SJSA1 (cell line): ENCODE results near the gene HTR3B. TPM values are rescaled to one million over a fixed set of nuclear protein-coding genes. Genes with fewer than 3 reads are reported as not detected.

Source experiments
- DNase-seq, 2 experiments: peaks; one replicate each; pipeline ENCODE4 v3.0.0-alpha.2; 2015 to 2020; ENCODE audit warnings: low spot score in 2 of 2, low read depth in 1 of 2
- H3K27ac ChIP-seq: fragments of 250-450 bp; sonication (Bioruptor Pico); 2 replicates; pipeline ENCODE4 v1.5.1; 2020; ENCODE audit warnings: mild to moderate bottlenecking, moderate library complexity
- H3K27me3 ChIP-seq: fragments of 250-450 bp; sonication (Bioruptor Pico); replicated peaks from 2 replicates; pipeline ENCODE4 v1.5.1; 2020; ENCODE audit warnings: mild to moderate bottlenecking, moderate library complexity
- H3K36me3 ChIP-seq: fragments of 250-450 bp; sonication (Bioruptor Pico); 2 replicates; pipeline ENCODE4 v1.5.1; 2020; ENCODE audit warnings: mild to moderate bottlenecking
- H3K4me1 ChIP-seq: fragments of 250-450 bp; sonication (Bioruptor Pico); replicated peaks from 2 replicates; pipeline ENCODE4 v1.6.1; 2021; ENCODE audit warnings: mild to moderate bottlenecking
- H3K4me3 ChIP-seq: fragments of 250-450 bp; sonication (Bioruptor Pico); 2 replicates; pipeline ENCODE4 v1.5.1; 2020; ENCODE audit warnings: mild to moderate bottlenecking
- H3K9me3 ChIP-seq: fragments of 250-450 bp; sonication (Bioruptor Pico); replicated peaks from 2 replicates; pipeline ENCODE4 v1.5.1; 2020; ENCODE audit warnings: mild to moderate bottlenecking
- total RNA-seq: library from RNA; depleted of rRNA; stranded (reverse); fragments of >200 nt; shearing (Covaris generic); gene quantifications from 2 replicates; pipeline ENCODE4 v1.2.3, GENCODE V29; 2014

Gene HTR3B
- total RNA-seq, 1 experiment from 2014 or later = not detected

GRCh38 chr11:113974741-113975470 lies 70.3 kb downstream of the HTR3B start, which contains the start of gene HTR3A:
HTR3A (plus strand) TSS chr11:113975108; CDS start chr11:113975326, 218 bp downstream.
- no peaks in the 10 kb centered on the region for H3K9me3 ChIP-seq
- no peaks in the 10 kb centered on the region for H3K4me1 ChIP-seq
- H3K36me3 ChIP-seq = no peaks in the 10 kb centered on the region
- no peak for DNase-seq
- H3K27me3 ChIP-seq = no peaks in the 10 kb centered on the region
- H3K27ac ChIP-seq = no peak within 1 kb of the TSS
- H3K4me3 ChIP-seq = no peak within 1 kb of the TSS

DNA sequence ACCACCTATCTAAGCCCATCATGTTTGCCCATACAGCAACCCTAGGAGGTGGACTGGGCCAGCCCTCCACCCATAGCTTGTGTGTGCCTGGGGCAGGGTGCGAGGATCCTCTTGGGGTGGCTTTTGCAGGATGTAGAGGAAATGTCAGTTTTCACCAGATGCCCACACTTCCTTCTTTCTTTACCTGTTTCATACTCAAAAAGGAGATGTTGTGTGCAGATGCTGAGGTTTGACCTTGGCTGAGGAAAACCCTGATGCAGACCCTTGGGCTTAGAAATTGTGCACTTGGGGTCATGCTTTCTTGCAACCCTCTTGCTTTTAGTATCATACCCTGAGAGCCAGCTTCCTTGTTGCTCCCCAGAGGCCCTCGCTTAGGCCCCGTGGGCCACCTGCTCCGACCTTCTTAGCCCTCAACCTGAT lies 72.5 kb downstream of the HTR3B start:
- Histone ChIP-seq H3K27me3 (no peaks in the 10 kb centered on the region), H3K27ac (no peak overlapping the region), H3K36me3 (no peaks in the 10 kb centered on the region), H3K9me3 (no peaks in the 10 kb centered on the region), H3K4me3 (no peak overlapping the region), H3K4me1 (no peaks in the 10 kb centered on the region)
- no peak for DNase-seq

GRCh38 chr11:113977701-113978100 lies 73.1 kb downstream of the HTR3B start:
- DNase-seq = no peak
- Histone ChIP-seq H3K27me3 (no peaks in the 10 kb centered on the region), H3K36me3 (no peaks in the 10 kb centered on the region)

GRCh38 chr11:113979431-113979830 lies 74.8 kb downstream of the HTR3B start:
- Histone ChIP-seq H3K36me3 (no peaks in the 10 kb centered on the region), H3K4me1 (no peaks in the 10 kb centered on the region), H3K9me3 (no peaks in the 10 kb centered on the region), H3K27me3 (no peaks in the 10 kb centered on the region), H3K4me3 (no peak overlapping the region), H3K27ac (no peak overlapping the region)
- no peak for DNase-seq

More at GRCh38 chr11:113977701-113978100, 73.1 kb downstream of the HTR3B start:
- no peaks in the 10 kb centered on the region for H3K4me1 ChIP-seq
- no peaks in the 10 kb centered on the region for H3K9me3 ChIP-seq
- no peak overlapping the region for H3K27ac ChIP-seq
- no peak overlapping the region for H3K4me3 ChIP-seq

DNA sequence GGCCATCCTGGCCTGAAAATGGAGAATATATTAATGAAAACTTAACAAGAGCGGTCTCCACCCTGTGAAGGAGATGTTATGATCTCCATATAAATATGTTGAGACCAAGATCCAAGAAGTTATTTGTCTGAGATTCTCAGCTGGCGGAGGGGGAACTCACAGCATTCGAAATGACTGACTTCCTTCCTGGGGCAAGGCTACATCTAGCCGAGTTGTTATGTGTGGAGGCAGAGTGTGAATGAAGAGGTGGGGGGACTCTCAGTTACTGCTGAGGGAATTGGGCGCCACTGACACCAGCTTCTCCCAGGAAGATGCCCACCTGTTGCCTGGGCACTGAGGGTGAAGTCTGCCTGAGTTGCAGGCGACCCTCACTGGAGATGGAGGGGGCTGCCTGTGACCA lies 76.2 kb downstream of the HTR3B start:
- Histone ChIP-seq H3K4me1 (no peaks in the 10 kb centered on the region), H3K4me3 (no peak overlapping the region), H3K9me3 (no peaks in the 10 kb centered on the region), H3K27ac (no peak overlapping the region), H3K36me3 (no peaks in the 10 kb centered on the region), H3K27me3 (no peaks in the 10 kb centered on the region)
- DNase-seq = no peak

DNA sequence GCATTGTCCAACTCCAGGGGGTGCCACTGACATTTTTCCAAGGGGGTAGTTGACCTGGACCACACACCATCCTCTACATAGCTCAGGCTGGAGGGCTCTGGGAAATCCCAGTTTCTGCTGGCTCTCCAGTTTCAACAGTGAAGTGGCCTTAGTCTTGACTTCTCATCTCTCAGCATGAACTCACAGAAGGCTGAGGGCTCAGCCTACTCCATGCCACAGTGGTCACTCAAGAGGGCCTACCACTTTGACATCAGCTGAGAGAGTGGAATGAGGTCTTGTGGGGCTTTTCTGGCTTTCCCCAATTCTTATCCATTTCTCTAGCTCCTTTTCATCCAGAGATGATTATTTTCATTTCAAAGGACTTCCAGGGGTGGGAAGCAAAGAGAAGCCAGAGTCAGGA lies 77.7 kb downstream of the HTR3B start:
- Histone ChIP-seq H3K27ac (no peak overlapping the region), H3K4me1 (no peaks in the 10 kb centered on the region), H3K9me3 (no peaks in the 10 kb centered on the region), H3K27me3 (no peaks in the 10 kb centered on the region), H3K36me3 (no peaks in the 10 kb centered on the region), H3K4me3 (no peak overlapping the region)
- no peak for DNase-seq

DNA sequence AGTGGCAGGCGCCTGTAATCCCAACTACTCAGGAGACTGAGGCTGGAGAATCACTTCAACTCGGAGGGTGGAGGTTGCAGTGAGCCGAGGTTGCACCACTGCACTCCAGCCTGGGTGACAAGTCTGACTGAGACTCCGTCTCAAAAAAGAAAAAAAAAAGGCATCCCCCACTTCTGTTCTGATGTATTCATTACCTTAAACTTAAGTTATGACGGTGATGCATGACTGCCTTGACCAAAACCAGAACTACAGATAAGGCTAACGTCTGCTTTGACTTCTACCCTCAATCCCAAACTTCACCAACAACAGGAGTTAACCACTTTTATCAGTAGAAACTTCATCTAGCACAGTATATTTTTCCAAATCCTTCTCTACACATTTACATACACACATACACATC lies 80.2 kb downstream of the HTR3B start:
- H3K4me3 ChIP-seq = no peak overlapping the region
- no peak overlapping the region for H3K27ac ChIP-seq
- DNase-seq = no peak
- H3K27me3 ChIP-seq = no peaks in the 10 kb centered on the region
- H3K9me3 ChIP-seq = no peaks in the 10 kb centered on the region
- no peaks in the 10 kb centered on the region for H3K36me3 ChIP-seq
- H3K4me1 ChIP-seq = no peaks in the 10 kb centered on the region

- no peak overlapping the region for H3K4me3 ChIP-seq
- DNase-seq = no peak
- H3K36me3 ChIP-seq = no peaks in the 10 kb centered on the region
- H3K27ac ChIP-seq = no peak overlapping the region
- no peaks in the 10 kb centered on the region for H3K4me1 ChIP-seq
- H3K27me3 ChIP-seq = no peaks in the 10 kb centered on the region
- H3K9me3 ChIP-seq = no peaks in the 10 kb centered on the region
Measured at GRCh38 chr11:113985906-113986305, 81.3 kb downstream of the HTR3B start.

GRCh38 chr11:113986351-113987140 lies 82.0 kb downstream of the HTR3B start:
- no peaks in the 10 kb centered on the region for H3K9me3 ChIP-seq
- H3K36me3 ChIP-seq = no peaks in the 10 kb centered on the region
- DNase-seq = no peak
- no peaks in the 10 kb centered on the region for H3K27me3 ChIP-seq
- H3K4me3 ChIP-seq = no peak overlapping the region
- no peaks in the 10 kb centered on the region for H3K4me1 ChIP-seq
- H3K27ac ChIP-seq = no peak overlapping the region

GRCh38 chr11:113989381-113989780 lies 84.8 kb downstream of the HTR3B start:
- H3K4me1 ChIP-seq = no peaks in the 10 kb centered on the region

DNA sequence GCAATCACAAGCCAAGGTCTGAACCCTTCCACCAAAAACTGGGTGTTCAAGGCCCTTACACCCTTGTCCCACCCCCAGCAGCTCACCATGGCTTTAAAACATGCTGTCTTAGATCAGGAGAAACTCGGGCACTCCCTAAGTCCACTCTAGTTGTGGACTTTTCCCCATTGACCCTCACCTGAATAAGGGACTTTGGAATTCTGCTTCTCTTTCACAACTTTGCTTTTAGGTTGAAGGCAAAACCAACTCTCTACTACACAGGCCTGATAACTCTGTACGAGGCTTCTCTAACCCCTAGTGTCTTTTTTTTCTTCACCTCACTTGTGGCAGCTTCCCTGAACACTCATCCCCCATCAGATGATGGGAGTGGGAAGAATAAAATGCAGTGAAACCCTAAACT lies 85.3 kb downstream of the HTR3B start:
- Histone ChIP-seq H3K27ac (no peak overlapping the region), H3K4me3 (no peak overlapping the region), H3K27me3 (no peaks in the 10 kb centered on the region), H3K36me3 (no peaks in the 10 kb centered on the region), H3K9me3 (no peaks in the 10 kb centered on the region), H3K4me1 (no peaks in the 10 kb centered on the region)
- no peak for DNase-seq

More at GRCh38 chr11:113989381-113989780, 84.8 kb downstream of the HTR3B start:
- DNase-seq = no peak
- no peaks in the 10 kb centered on the region for H3K36me3 ChIP-seq
- H3K27me3 ChIP-seq = no peaks in the 10 kb centered on the region
- no peak overlapping the region for H3K4me3 ChIP-seq
- no peaks in the 10 kb centered on the region for H3K9me3 ChIP-seq
- H3K27ac ChIP-seq = no peak overlapping the region

GRCh38 chr11:113991170-113991569 lies 86.6 kb downstream of the HTR3B start:
- H3K9me3 ChIP-seq = no peaks in the 10 kb centered on the region
- no peak overlapping the region for H3K27ac ChIP-seq
- no peaks in the 10 kb centered on the region for H3K27me3 ChIP-seq
- no peaks in the 10 kb centered on the region for H3K4me1 ChIP-seq
- H3K36me3 ChIP-seq = no peaks in the 10 kb centered on the region
- H3K4me3 ChIP-seq = no peak overlapping the region
- DNase-seq = no peak

- no peak overlapping the region for H3K4me3 ChIP-seq
- DNase-seq = no peak
- H3K27me3 ChIP-seq = no peaks in the 10 kb centered on the region
- H3K36me3 ChIP-seq = no peaks in the 10 kb centered on the region
- H3K9me3 ChIP-seq = no peaks in the 10 kb centered on the region
- H3K27ac ChIP-seq = no peak overlapping the region
- H3K4me1 ChIP-seq = no peaks in the 10 kb centered on the region
Measured at GRCh38 chr11:113991718-113992458, 87.3 kb downstream of the HTR3B start.
